GM21447 (cell line): ENCODE data around the gene ACSF3.
"Not testable (repeated sequence)": the region's sequence is repeated elsewhere in the genome, so short reads cannot be mapped to it uniquely, and the experiment has no call there.

Source experiments
- ATAC-seq: cut with Tn5 transposase; IDR thresholded peaks from one replicate; pipeline ENCODE4 v1.9.1; 2021; ENCODE audit not compliant: unreplicated experiment

The ACSF3 gene

GRCh38 chr16:89187032-89187769, 93.5 kb downstream of the ACSF3 start:
- ATAC-seq, result no peak

- no peak for ATAC-seq
Observed at GRCh38 chr16:89187770-89188392, 94.2 kb downstream of the ACSF3 start.

- ATAC-seq, result not testable (repeated sequence)
Observed at GRCh38 chr16:89188471-89189357, 95.1 kb downstream of the ACSF3 start.

GRCh38 chr16:89189358-89190025, 95.8 kb downstream of the ACSF3 start:
- ATAC-seq, result no peak

GRCh38 chr16:89190150-89190958, 96.7 kb downstream of the ACSF3 start:
- no peak for ATAC-seq

GRCh38 chr16:89191033-89191900, 97.6 kb downstream of the ACSF3 start:
- ATAC-seq, result no peak

GRCh38 chr16:89191901-89192185, 98.2 kb downstream of the ACSF3 start:
- no peak for ATAC-seq

DNA sequence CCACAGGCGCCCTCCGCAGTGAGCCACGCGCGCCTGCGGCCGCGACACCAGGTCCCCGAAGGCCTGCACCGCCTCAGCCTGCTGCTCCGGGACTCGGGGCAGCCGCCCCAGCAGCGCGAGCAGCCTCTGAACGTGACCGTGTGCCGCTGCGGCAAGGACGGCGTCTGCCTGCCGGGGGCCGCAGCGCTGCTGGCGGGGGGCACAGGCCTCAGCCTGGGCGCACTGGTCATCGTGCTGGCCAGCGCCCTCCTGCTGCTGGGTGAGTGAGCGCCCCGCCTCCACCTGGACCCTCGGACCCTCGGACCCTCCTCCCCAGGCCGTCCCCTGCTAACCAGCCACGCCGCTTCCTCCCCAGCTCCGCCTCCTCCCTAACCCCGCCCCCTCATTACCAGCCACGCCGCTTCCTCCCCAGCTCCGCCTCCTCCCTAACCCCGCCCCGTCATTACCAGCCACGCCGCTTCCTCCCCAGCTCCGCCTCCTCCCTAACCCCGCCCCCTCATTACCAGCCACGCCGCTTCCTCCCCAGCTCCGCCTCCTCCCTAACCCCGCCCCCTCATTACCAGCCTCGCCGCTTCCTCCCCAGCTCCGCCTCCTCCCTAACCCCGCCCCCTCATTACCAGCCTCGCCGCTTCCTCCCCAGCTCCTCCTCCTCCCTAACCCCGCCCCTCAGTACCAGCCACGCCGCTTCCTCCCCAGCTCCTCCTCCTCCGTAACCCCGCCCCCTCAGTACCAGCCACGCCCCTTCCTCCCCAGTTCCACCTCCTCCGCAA, 98.7 kb downstream of the ACSF3 start:
- ATAC-seq, result not testable (repeated sequence)

GRCh38 chr16:89192956-89193575, 99.4 kb downstream of the ACSF3 start:
- ATAC-seq, result no peak

DNA sequence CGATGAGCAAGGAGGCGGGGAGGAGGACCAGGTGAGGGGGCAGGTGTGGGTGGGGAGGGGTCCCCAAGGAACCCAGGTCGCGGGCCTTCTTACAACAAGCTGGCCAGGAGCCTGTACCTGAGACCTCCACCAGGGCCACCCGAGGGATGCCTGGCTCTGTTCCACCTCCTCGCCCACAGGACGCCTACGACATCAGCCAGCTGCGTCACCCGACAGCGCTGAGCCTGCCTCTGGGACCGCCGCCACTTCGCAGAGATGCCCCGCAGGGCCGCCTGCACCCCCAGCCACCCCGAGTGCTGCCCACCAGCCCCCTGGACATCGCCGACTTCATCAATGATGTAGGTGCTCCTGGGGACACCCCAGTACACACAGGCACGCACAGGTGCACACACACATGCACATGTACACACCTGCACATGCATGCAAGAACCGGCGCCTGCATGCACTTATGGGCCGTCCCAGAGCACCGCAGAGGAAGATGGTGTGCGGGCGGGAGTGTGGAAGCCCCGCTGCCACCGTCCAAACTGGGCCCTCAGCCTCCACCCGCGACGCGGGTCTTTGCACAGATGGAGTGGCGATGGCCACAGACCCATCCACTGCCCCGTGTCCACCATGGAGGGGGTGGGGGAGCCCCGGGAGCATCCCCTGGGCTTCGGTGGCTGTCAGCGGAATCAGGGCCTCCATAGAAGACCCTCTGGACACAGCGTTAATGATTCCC, 100.1 kb downstream of the ACSF3 start:
- ATAC-seq, result no peak

DNA sequence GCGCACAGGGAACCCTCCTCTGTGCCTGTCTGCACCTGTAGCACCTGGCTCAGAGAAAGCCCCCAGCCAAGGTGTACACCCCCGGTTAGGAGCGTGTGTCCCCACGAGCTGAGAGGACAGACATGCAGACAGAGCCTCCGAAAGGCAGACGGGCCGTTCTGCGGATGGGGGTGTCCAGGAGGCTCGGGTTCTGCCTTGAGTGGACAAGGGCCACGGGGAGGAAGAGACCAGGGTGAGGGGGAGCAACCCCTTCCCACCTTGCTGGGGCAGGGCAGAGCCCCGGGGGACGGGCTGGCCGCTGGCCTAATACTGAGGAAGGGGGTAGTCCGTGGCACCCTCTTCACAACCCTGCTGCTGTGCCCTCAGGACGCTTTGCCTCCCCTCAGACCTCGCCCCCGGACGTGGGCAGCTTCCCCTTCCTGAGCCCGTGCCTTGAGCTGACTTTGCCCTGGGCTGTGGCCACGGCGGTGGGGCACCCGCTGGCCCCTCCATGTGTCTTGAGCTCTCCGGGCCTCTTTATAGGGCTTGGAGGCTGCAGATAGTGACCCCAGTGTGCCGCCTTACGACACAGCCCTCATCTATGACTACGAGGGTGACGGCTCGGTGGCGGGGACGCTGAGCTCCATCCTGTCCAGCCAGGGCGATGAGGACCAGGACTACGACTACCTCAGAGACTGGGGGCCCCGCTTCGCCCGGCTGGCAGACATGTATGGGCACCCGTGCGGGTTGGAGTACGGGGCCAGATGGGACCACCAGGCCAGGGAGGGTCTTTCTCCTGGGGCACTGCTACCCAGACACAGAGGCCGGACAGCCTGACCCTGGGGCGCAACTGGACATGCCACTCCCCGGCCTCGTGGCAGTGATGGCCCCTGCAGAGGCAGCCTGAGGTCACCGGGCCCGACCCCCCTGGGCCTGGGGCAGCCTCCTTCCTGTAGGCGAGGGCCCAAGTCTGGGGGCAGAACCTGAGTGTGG, 101.0 kb downstream of the ACSF3 start:
- ATAC-seq, result no peak

GRCh38 chr16:89195521-89196171, 102.0 kb downstream of the ACSF3 start:
- no peak for ATAC-seq

DNA sequence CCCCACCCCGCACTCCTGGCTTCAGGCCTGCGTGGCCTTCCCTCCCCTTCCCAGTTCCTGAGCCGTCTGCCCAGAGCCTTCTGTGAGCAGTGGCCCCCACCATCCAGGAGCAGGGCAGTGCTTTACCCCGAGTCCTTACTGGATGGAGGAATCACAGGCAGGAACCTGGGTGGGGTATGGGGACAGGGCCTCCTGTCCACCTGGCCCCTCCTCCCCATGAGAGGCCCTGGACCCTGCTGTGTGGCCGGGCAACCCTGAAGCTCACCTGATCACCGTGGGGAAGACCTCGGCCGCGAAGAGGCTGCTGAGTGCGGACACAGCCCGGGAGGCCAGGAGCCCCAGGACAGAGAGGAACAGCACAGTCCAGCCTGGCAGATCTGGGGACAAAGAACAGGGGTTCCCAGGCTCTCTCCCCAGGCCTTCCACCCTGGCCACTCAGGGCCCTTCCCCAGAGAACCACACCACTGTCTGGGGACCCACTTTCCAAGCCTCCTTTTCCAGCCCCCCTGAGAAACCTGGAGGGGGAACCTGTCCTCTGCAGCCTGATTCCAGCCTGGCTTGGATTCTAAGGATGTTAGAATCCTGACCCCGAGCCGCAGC, 103.5 kb downstream of the ACSF3 start:
- no peak for ATAC-seq

GRCh38 chr16:89197633-89198416, 104.2 kb downstream of the ACSF3 start:
- ATAC-seq, result no peak
